ENCODE measurements around the gene ZNF280A. TPM values are rescaled to one million over a fixed set of nuclear protein-coding genes. Genes with fewer than 3 reads are reported as not detected.

The ZNF280A gene
- total RNA-seq (not detected), polyA plus RNA-seq (ENCODE audit: insufficient read depth, low read depth, low replicate concordance) (not detected)
- long read RNA-seq, donor 1 = 0 reads
- long read RNA-seq, donor 2 = 0 reads
- long read RNA-seq, donor 3 = 0 reads
- long read RNA-seq, donor 4 = 0 reads
- long read RNA-seq, donor 5 = 0 reads
- long read RNA-seq, donor 6 = 0 reads
- long read RNA-seq, donor 7 = 0 reads
- long read RNA-seq, donor 8 = 0 reads
- long read RNA-seq, donor 9 = 0 reads
- long read RNA-seq, donor 10 = 0 reads

GRCh38 chr22:22520020-22520656, at the start of gene ZNF280A:
TSS of gene ZNF280A (minus strand) at chr22:22520270. CDS start at chr22:22515630, 4,640 bp downstream.
- Histone ChIP-seq H3K9me3 (ENCODE audit: control insufficient read depth in 2 of 3, insufficient read depth in 1 of 3, low read length in 3 of 3) (no peaks in the 10 kb centered on the region), H3K27me3 (ENCODE audit: control insufficient read depth, insufficient read depth, low read length) (no peaks in the 10 kb centered on the region), H3K27ac (ENCODE audit: low read depth in 2 of 2, low read length in 2 of 2) (no peak within 1 kb of the TSS), H3K4me3 (ENCODE audit: low read length in 3 of 3) (no peak within 1 kb of the TSS), H3K4me1 (ENCODE audit: control insufficient read depth in 2 of 3, insufficient read depth in 2 of 3, low read depth in 1 of 3, low read length in 3 of 3) (no peaks in the 10 kb centered on the region), H3K9ac (ENCODE audit: low read length in 3 of 3) (no peak within 1 kb of the TSS), H3K36me3 (ENCODE audit: control insufficient read depth in 2 of 3, insufficient read depth in 3 of 3, low read length in 3 of 3) (no peaks in the 10 kb centered on the region)
- TF ChIP-seq CTCF (IDR thresholded peaks at IDR 0.05; ENCODE audit: borderline replicate concordance, extremely low read depth, insufficient read depth) = no peak
- FAIRE-seq (no peak), DNase-seq (no peak)
- intact Hi-C loops (cut with DNase I) = no loop called here

- intact Hi-C loops (cut with DNase I) = no loop called here
- Histone ChIP-seq H3K27me3 (ENCODE audit: control insufficient read depth, insufficient read depth, low read length) (no peaks in the 10 kb centered on the region), H3K4me1 (ENCODE audit: control insufficient read depth in 2 of 3, insufficient read depth in 2 of 3, low read depth in 1 of 3, low read length in 3 of 3) (no peaks in the 10 kb centered on the region), H3K36me3 (ENCODE audit: control insufficient read depth in 2 of 3, insufficient read depth in 3 of 3, low read length in 3 of 3) (no peaks in the 10 kb centered on the region), H3K9ac (ENCODE audit: low read length in 3 of 3) (no peak overlapping the region), H3K4me3 (ENCODE audit: low read length in 3 of 3) (no peak overlapping the region), H3K27ac (ENCODE audit: low read depth in 2 of 2, low read length in 2 of 2) (no peak overlapping the region), H3K9me3 (ENCODE audit: control insufficient read depth in 2 of 3, insufficient read depth in 1 of 3, low read length in 3 of 3) (no peaks in the 10 kb centered on the region)
- no peak for DNase-seq
- no peak for TF ChIP-seq CTCF (IDR thresholded peaks at IDR 0.05; ENCODE audit: borderline replicate concordance, extremely low read depth, insufficient read depth)
- FAIRE-seq = no peak
Observed at GRCh38 chr22:22569218-22569617, 49.1 kb upstream of the ZNF280A start.

- no peak overlapping the region for H3K4me3 ChIP-seq (ENCODE audit: low read length in 3 of 3)
- no peak overlapping the region for H3K9ac ChIP-seq (ENCODE audit: low read length in 3 of 3)
- DNase-seq (no peak), FAIRE-seq (no peak)
- H3K36me3 ChIP-seq (ENCODE audit: control insufficient read depth in 2 of 3, insufficient read depth in 3 of 3, low read length in 3 of 3) = no peaks in the 10 kb centered on the region
- intact Hi-C loops (cut with DNase I) = no loop called here
- no peaks in the 10 kb centered on the region for H3K4me1 ChIP-seq (ENCODE audit: control insufficient read depth in 2 of 3, insufficient read depth in 2 of 3, low read depth in 1 of 3, low read length in 3 of 3)
- no peaks in the 10 kb centered on the region for H3K9me3 ChIP-seq (ENCODE audit: control insufficient read depth in 2 of 3, insufficient read depth in 1 of 3, low read length in 3 of 3)
- no peak overlapping the region for H3K27ac ChIP-seq (ENCODE audit: low read depth in 2 of 2, low read length in 2 of 2)
- TF ChIP-seq CTCF (IDR thresholded peaks at IDR 0.05; ENCODE audit: borderline replicate concordance, extremely low read depth, insufficient read depth) = no peak
- no peaks in the 10 kb centered on the region for H3K27me3 ChIP-seq (ENCODE audit: control insufficient read depth, insufficient read depth, low read length)
Observed at GRCh38 chr22:22565981-22566380, 45.9 kb upstream of the ZNF280A start.
